ENCODE data around the gene MDFIC. TPM values are rescaled to one million over a fixed set of nuclear protein-coding genes. Genes with fewer than 3 reads are reported as not detected.

MDFIC gene
- total and polyA plus RNA-seq, 2 donors: 15.0 to 24.5 TPM

- Histone ChIP-seq H3K9me3 (ENCODE audit: control insufficient read depth in 2 of 2, insufficient read depth in 1 of 2, low read length in 1 of 2) (no peaks in the 10 kb centered on the region), H3K27ac (ENCODE audit: low read depth in 1 of 2, low read length in 1 of 2) (no peak overlapping the region), H3K4me1 (ENCODE audit: control insufficient read depth in 2 of 2, insufficient read depth in 2 of 2, low read length in 2 of 2) (peaks cover 0 to 4% of the 10 kb centered on the region in 2 donors), H3K36me3 (ENCODE audit: control insufficient read depth in 2 of 2, insufficient read depth in 2 of 2, low read length in 1 of 2) (no peaks in the 10 kb centered on the region), H3K27me3 (ENCODE audit: control insufficient read depth in 2 of 2, insufficient read depth in 1 of 2, low read length in 1 of 2) (no peaks in the 10 kb centered on the region), H3K4me3 (ENCODE audit: low read length in 2 of 2) (no peak overlapping the region)
- WGBS: 13% methylated on average over 6 of the region's 6 CpGs
- DNase-seq (ENCODE audit: low read depth in 6 of 9, low spot score in 9 of 9): no peak
Observed at GRCh38 chr7:115023219-115023618, 101.3 kb downstream of the MDFIC start.

GRCh38 chr7:115024276-115024675 lies 102.4 kb downstream of the MDFIC start:
- 12% methylated on average over 3 of the region's 3 CpGs for WGBS
- H3K36me3 ChIP-seq (ENCODE audit: control insufficient read depth in 2 of 2, insufficient read depth in 2 of 2, low read length in 1 of 2): no peaks in the 10 kb centered on the region

DNA sequence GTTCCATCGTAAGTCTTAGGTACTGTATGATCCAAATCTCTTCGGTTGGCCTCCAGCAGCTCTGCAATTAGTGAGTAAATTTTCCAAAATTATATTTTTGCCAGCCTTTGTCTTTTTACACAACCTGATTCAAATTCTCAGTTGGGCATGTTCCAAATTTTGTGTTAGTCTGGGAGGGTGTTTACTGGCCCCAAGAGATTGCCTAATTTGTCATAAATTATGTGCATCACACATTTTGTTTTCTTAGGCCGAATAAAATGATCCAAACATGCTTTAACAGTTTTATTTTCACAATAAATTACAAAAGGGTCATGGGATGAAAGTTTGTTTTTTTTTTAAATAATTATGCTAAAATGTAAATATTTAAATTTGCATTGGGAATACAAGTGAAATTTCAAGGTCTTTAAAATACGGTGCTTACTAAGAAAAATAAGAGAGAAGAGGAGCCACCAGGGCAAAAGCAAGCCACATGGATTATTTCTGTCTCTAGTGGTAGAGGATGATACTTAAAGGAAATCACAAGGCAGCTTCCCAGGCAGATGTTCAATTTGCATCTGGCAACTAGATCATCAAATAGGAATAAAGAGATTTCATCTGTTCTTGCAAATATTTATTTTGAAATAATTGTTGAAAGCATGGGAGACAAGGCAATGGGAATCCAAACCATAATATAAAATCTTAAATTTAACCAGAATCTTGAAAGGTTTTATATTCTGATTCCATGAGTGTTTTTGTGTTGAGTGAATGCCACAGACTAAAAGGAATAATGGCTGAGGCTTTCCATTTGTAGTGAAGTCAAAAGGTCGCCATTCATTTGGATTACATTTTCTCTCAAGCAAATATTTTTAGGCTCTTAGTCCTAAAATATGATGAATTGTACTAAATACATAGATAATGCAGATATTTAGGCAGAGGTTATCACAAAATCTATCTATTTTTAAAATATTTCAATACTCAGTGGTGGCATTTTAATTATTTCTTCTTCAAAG lies 111.1 kb downstream of the MDFIC start:
- Histone ChIP-seq H3K27ac (ENCODE audit: low read depth in 1 of 2, low read length in 1 of 2) (no peak overlapping the region), H3K27me3 (ENCODE audit: control insufficient read depth in 2 of 2, insufficient read depth in 1 of 2, low read length in 1 of 2) (no peaks in the 10 kb centered on the region), H3K9me3 (ENCODE audit: control insufficient read depth in 2 of 2, insufficient read depth in 1 of 2, low read length in 1 of 2) (peaks cover 0 to 3% of the 10 kb centered on the region in 2 donors), H3K36me3 (ENCODE audit: control insufficient read depth in 2 of 2, insufficient read depth in 2 of 2, low read length in 1 of 2) (no peaks in the 10 kb centered on the region), H3K4me3 (ENCODE audit: low read length in 2 of 2) (no peak overlapping the region), H3K4me1 (ENCODE audit: control insufficient read depth in 2 of 2, insufficient read depth in 2 of 2, low read length in 2 of 2) (peaks cover 0 to 3% of the 10 kb centered on the region in 2 donors)
- DNase-seq (ENCODE audit: low read depth in 6 of 9, low spot score in 9 of 9): no peak
- 88% methylated on average over 5 of the region's 5 CpGs for WGBS

More at GRCh38 chr7:115024276-115024675, 102.4 kb downstream of the MDFIC start:
- H3K4me1 ChIP-seq (ENCODE audit: control insufficient read depth in 2 of 2, insufficient read depth in 2 of 2, low read length in 2 of 2): peaks cover 0 to 4% of the 10 kb centered on the region in 2 donors
- no peaks in the 10 kb centered on the region for H3K27me3 ChIP-seq (ENCODE audit: control insufficient read depth in 2 of 2, insufficient read depth in 1 of 2, low read length in 1 of 2)
- H3K27ac ChIP-seq (ENCODE audit: low read depth in 1 of 2, low read length in 1 of 2): no peak overlapping the region
- no peak for DNase-seq (ENCODE audit: low read depth in 6 of 9, low spot score in 9 of 9)
- no peaks in the 10 kb centered on the region for H3K9me3 ChIP-seq (ENCODE audit: control insufficient read depth in 2 of 2, insufficient read depth in 1 of 2, low read length in 1 of 2)
- H3K4me3 ChIP-seq (ENCODE audit: low read length in 2 of 2): no peak overlapping the region

GRCh38 chr7:115033917-115034459 lies 112.1 kb downstream of the MDFIC start:
- no peak for DNase-seq (ENCODE audit: low read depth in 6 of 9, low spot score in 9 of 9)
- Histone ChIP-seq H3K4me3 (ENCODE audit: low read length in 2 of 2) (no peak overlapping the region), H3K36me3 (ENCODE audit: control insufficient read depth in 2 of 2, insufficient read depth in 2 of 2, low read length in 1 of 2) (no peaks in the 10 kb centered on the region), H3K9me3 (ENCODE audit: control insufficient read depth in 2 of 2, insufficient read depth in 1 of 2, low read length in 1 of 2) (peaks cover 0 to 3% of the 10 kb centered on the region in 2 donors), H3K27ac (ENCODE audit: low read depth in 1 of 2, low read length in 1 of 2) (no peak overlapping the region), H3K27me3 (ENCODE audit: control insufficient read depth in 2 of 2, insufficient read depth in 1 of 2, low read length in 1 of 2) (no peaks in the 10 kb centered on the region), H3K4me1 (ENCODE audit: control insufficient read depth in 2 of 2, insufficient read depth in 2 of 2, low read length in 2 of 2) (peaks cover 0 to 5% of the 10 kb centered on the region in 2 donors)
- 94% methylated on average over 1 of the region's 1 CpG for WGBS

DNA sequence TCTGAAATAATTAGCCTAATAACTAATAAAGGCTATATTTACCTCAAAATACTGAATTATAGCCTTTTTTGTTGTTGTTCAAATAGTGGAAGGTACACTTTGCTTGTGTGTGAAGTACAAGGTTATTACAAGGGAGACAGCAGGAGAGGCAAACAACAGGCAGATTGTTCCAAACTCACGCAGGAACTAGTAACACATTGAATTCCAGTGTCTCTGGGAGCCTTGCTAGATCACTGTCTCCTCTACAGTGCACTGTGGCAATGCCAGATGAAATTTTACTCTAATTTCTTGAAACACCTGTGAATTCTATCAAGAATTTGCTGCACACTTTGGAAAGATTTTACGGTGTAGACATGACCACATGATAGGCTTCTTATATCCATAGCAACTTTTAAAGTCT lies 112.6 kb downstream of the MDFIC start:
- DNase-seq (ENCODE audit: low read depth in 6 of 9, low spot score in 9 of 9): no peak
- WGBS: 52% methylated on average over 2 of the region's 2 CpGs
- Histone ChIP-seq H3K27ac (ENCODE audit: low read depth in 1 of 2, low read length in 1 of 2) (no peak overlapping the region), H3K27me3 (ENCODE audit: control insufficient read depth in 2 of 2, insufficient read depth in 1 of 2, low read length in 1 of 2) (no peaks in the 10 kb centered on the region), H3K4me3 (ENCODE audit: low read length in 2 of 2) (no peak overlapping the region), H3K9me3 (ENCODE audit: control insufficient read depth in 2 of 2, insufficient read depth in 1 of 2, low read length in 1 of 2) (peaks cover 0 to 3% of the 10 kb centered on the region in 2 donors), H3K4me1 (ENCODE audit: control insufficient read depth in 2 of 2, insufficient read depth in 2 of 2, low read length in 2 of 2) (peaks cover 0 to 5% of the 10 kb centered on the region in 2 donors), H3K36me3 (ENCODE audit: control insufficient read depth in 2 of 2, insufficient read depth in 2 of 2, low read length in 1 of 2) (no peaks in the 10 kb centered on the region)

DNA sequence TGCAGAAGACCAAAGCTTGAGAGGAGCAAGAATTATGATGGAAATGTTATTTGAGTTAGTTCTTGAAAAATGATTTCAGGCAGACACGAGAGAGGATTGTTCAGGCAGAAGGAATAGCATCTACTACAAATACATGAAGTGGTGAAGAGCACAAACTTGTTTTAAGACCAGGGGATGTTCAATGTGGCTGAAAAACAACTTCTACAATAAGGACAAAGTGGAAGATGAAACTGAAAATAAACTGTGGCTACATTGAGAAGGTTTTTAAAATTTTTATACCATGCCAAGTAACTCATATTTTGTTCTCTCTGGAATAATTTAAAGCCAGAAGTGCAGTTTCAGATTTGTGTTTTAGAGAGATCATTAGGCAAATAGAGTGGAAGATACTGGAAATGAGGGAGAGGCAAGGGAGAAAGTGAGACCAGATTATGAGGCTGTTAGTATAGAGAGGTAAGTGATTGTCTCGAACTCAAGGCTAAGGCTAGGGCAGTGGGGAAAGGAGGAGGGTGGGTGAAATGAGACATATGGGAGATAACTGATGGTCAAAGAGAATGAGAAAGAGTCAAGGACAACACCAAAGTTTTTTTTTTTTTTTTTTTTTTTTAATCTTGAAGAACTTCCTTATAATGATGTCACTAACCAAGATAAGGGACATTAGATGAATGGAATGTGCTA lies 115.4 kb downstream of the MDFIC start:
- 96% methylated on average over 2 of the region's 2 CpGs for WGBS
- no peak overlapping the region for H3K4me3 ChIP-seq (ENCODE audit: low read length in 2 of 2)

GRCh38 chr7:115038158-115038557 lies 116.3 kb downstream of the MDFIC start:
- 71% methylated on average over 4 of the region's 4 CpGs for WGBS
- no peak overlapping the region for H3K27ac ChIP-seq (ENCODE audit: low read depth in 1 of 2, low read length in 1 of 2)
- no peak overlapping the region for H3K4me3 ChIP-seq (ENCODE audit: low read length in 2 of 2)
- peak in 3 of 9 donors; percentile 12 to 48 (median 26) for DNase-seq (ENCODE audit: low read depth in 6 of 9, low spot score in 9 of 9)
- no peaks in the 10 kb centered on the region for H3K36me3 ChIP-seq (ENCODE audit: control insufficient read depth in 2 of 2, insufficient read depth in 2 of 2, low read length in 1 of 2)
- H3K9me3 ChIP-seq (ENCODE audit: control insufficient read depth in 2 of 2, insufficient read depth in 1 of 2, low read length in 1 of 2): no peaks in the 10 kb centered on the region
- peaks cover 0 to 5% of the 10 kb centered on the region in 2 donors for H3K4me1 ChIP-seq (ENCODE audit: control insufficient read depth in 2 of 2, insufficient read depth in 2 of 2, low read length in 2 of 2)
- H3K27me3 ChIP-seq (ENCODE audit: control insufficient read depth in 2 of 2, insufficient read depth in 1 of 2, low read length in 1 of 2): no peaks in the 10 kb centered on the region

More for the DNA sequence above, 115.4 kb downstream of the MDFIC start:
- H3K27ac ChIP-seq (ENCODE audit: low read depth in 1 of 2, low read length in 1 of 2): no peak overlapping the region
- H3K27me3 ChIP-seq (ENCODE audit: control insufficient read depth in 2 of 2, insufficient read depth in 1 of 2, low read length in 1 of 2): no peaks in the 10 kb centered on the region
- H3K36me3 ChIP-seq (ENCODE audit: control insufficient read depth in 2 of 2, insufficient read depth in 2 of 2, low read length in 1 of 2): no peaks in the 10 kb centered on the region
- no peaks in the 10 kb centered on the region for H3K9me3 ChIP-seq (ENCODE audit: control insufficient read depth in 2 of 2, insufficient read depth in 1 of 2, low read length in 1 of 2)
- no peak for DNase-seq (ENCODE audit: low read depth in 6 of 9, low spot score in 9 of 9)
- peaks cover 0 to 5% of the 10 kb centered on the region in 2 donors for H3K4me1 ChIP-seq (ENCODE audit: control insufficient read depth in 2 of 2, insufficient read depth in 2 of 2, low read length in 2 of 2)

GRCh38 chr7:115040057-115040456 lies 118.2 kb downstream of the MDFIC start:
- peaks cover 0 to 5% of the 10 kb centered on the region in 2 donors for H3K4me1 ChIP-seq (ENCODE audit: control insufficient read depth in 2 of 2, insufficient read depth in 2 of 2, low read length in 2 of 2)
- H3K27ac ChIP-seq (ENCODE audit: low read depth in 1 of 2, low read length in 1 of 2): no peak overlapping the region
- no peaks in the 10 kb centered on the region for H3K9me3 ChIP-seq (ENCODE audit: control insufficient read depth in 2 of 2, insufficient read depth in 1 of 2, low read length in 1 of 2)
- H3K36me3 ChIP-seq (ENCODE audit: control insufficient read depth in 2 of 2, insufficient read depth in 2 of 2, low read length in 1 of 2): no peaks in the 10 kb centered on the region
- H3K27me3 ChIP-seq (ENCODE audit: control insufficient read depth in 2 of 2, insufficient read depth in 1 of 2, low read length in 1 of 2): no peaks in the 10 kb centered on the region
- no peak for DNase-seq (ENCODE audit: low read depth in 6 of 9, low spot score in 9 of 9)
- no peak overlapping the region for H3K4me3 ChIP-seq (ENCODE audit: low read length in 2 of 2)
- WGBS: 91% methylated on average over 8 of the region's 8 CpGs

- Histone ChIP-seq H3K9me3 (ENCODE audit: control insufficient read depth in 2 of 2, insufficient read depth in 1 of 2, low read length in 1 of 2) (no peaks in the 10 kb centered on the region), H3K27ac (ENCODE audit: low read depth in 1 of 2, low read length in 1 of 2) (no peak overlapping the region)
- DNase-seq (ENCODE audit: low read depth in 6 of 9, low spot score in 9 of 9): no peak
Observed at GRCh38 chr7:115040495-115040894, 118.6 kb downstream of the MDFIC start.

More at GRCh38 chr7:115040495-115040894, 118.6 kb downstream of the MDFIC start:
- Histone ChIP-seq H3K36me3 (ENCODE audit: control insufficient read depth in 2 of 2, insufficient read depth in 2 of 2, low read length in 1 of 2) (no peaks in the 10 kb centered on the region), H3K4me1 (ENCODE audit: control insufficient read depth in 2 of 2, insufficient read depth in 2 of 2, low read length in 2 of 2) (peaks cover 0 to 5% of the 10 kb centered on the region in 2 donors), H3K4me3 (ENCODE audit: low read length in 2 of 2) (no peak overlapping the region), H3K27me3 (ENCODE audit: control insufficient read depth in 2 of 2, insufficient read depth in 1 of 2, low read length in 1 of 2) (no peaks in the 10 kb centered on the region)

Measured in thymus (tissue), 11 donors.